MV-4-11 (cell line): ENCODE measurements around the gene EIF3J.

Source experiments
- DNase-seq: peaks from one replicate; lab custom pipeline; 2025; lab: John Stamatoyannopoulos, UW

The EIF3J gene

GRCh38 chr15:44595246-44595645 lies 58.3 kb downstream of the EIF3J start:
- DNase-seq, result no peak

- DNase-seq, result no peak
These were observed 58.9 kb downstream of the EIF3J start for GRCh38 chr15:44595656-44596510.

DNA sequence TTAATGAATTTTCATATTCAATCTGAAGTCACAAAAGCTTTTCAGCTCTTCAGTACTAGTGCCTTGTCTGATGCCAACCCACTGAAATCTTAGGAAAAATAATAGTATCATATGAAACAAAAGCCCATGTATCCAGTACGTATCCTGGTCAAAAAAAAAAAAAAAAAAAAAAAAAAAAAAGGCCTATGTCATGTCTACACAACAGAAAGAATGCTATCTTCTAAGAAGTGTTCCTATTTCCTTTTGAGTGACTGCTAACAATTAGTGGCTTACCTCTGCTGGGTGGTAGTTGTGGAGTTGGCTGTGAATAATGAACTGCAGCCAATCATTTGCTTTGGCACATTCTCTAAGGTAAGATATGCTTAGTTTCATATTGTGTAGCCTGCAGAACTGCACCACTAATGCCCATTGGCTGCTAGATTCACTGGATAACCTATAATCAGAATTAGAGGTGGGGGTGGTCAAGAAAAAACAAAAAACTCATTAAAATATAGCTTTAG lies 59.6 kb downstream of the EIF3J start:
- no peak for DNase-seq

- no peak for DNase-seq
These were observed 61.1 kb downstream of the EIF3J start for GRCh38 chr15:44598066-44598465.

- DNase-seq, result no peak
These were observed 61.9 kb downstream of the EIF3J start for GRCh38 chr15:44598892-44599291.

- no peak for DNase-seq
These were observed 66.2 kb downstream of the EIF3J start for GRCh38 chr15:44603126-44603525.

DNA sequence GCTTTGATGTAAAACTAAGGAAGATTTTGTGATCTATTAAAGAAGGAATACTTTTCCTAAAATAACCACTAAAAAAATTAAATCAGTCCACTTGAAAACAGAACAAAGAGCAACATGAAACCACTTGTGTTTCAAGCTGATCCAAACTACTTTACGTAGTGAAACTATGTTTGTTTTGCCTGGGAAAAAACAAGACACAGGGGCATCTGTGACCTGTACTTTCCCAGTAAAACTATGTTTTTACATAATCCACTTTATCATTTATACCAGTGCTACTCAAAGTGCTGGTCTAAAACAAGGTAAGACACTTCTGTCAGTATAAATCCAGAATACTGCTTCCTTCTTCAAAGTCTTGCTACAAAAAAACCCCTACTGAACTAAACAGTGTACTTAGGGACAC lies 69.8 kb downstream of the EIF3J start:
- no peak for DNase-seq
